Measurements from ENCODE around the gene FCN2.

Gene FCN2

GRCh38 chr9:134880484-134881312, at the start of gene FCN2:
TSS of gene FCN2 (plus strand) at chr9:134880810. CDS start at chr9:134880822, 12 bp downstream.
- H3K9ac ChIP-seq (ENCODE audit: low read length in 5 of 5), result no peak within 1 kb of the TSS

GRCh38 chr9:134830926-134831720, 49.5 kb upstream of the FCN2 start:
- no peak overlapping the region for H3K4me3 ChIP-seq (ENCODE audit: low read depth in 1 of 5, low read length in 5 of 5)
- H3K27ac ChIP-seq (ENCODE audit: low read depth, low read length), result no peak overlapping the region
- peaks cover 0 to 81% (median 57%) of the 10 kb centered on the region in 5 donors for H3K36me3 ChIP-seq (ENCODE audit: control insufficient read depth in 5 of 5, insufficient read depth in 5 of 5, low read length in 5 of 5)
- peaks cover 0 to 11% (median 5%) of the 10 kb centered on the region in 5 donors for H3K4me1 ChIP-seq (ENCODE audit: control insufficient read depth in 5 of 5, insufficient read depth in 5 of 5, low read length in 5 of 5)
- H3K9ac ChIP-seq (ENCODE audit: low read length in 5 of 5), result no peak overlapping the region
- no peaks in the 10 kb centered on the region for H3K9me3 ChIP-seq (ENCODE audit: control insufficient read depth in 5 of 5, low read length in 5 of 5)
- H3K27me3 ChIP-seq (ENCODE audit: control insufficient read depth in 5 of 5, insufficient read depth in 4 of 5, low read length in 5 of 5), result no peaks in the 10 kb centered on the region

More at GRCh38 chr9:134880484-134881312, at the start of gene FCN2:
- Histone ChIP-seq H3K9me3 (ENCODE audit: control insufficient read depth in 5 of 5, low read length in 5 of 5) (no peaks in the 10 kb centered on the region), H3K27me3 (ENCODE audit: control insufficient read depth in 5 of 5, insufficient read depth in 4 of 5, low read length in 5 of 5) (peaks cover 0 to 2% (median 0%) of the 10 kb centered on the region in 5 donors), H3K4me1 (ENCODE audit: control insufficient read depth in 5 of 5, insufficient read depth in 5 of 5, low read length in 5 of 5) (peaks cover 0 to 8% (median 0%) of the 10 kb centered on the region in 5 donors), H3K4me3 (ENCODE audit: low read depth in 1 of 5, low read length in 5 of 5) (no peak within 1 kb of the TSS), H3K36me3 (ENCODE audit: control insufficient read depth in 5 of 5, insufficient read depth in 5 of 5, low read length in 5 of 5) (no peaks in the 10 kb centered on the region), H3K27ac (ENCODE audit: low read depth, low read length) (no peak within 1 kb of the TSS)

- H3K9ac ChIP-seq (ENCODE audit: low read length in 5 of 5), result no peak overlapping the region
- peaks cover 0 to 83% (median 66%) of the 10 kb centered on the region in 5 donors for H3K36me3 ChIP-seq (ENCODE audit: control insufficient read depth in 5 of 5, insufficient read depth in 5 of 5, low read length in 5 of 5)
- H3K9me3 ChIP-seq (ENCODE audit: control insufficient read depth in 5 of 5, low read length in 5 of 5), result no peaks in the 10 kb centered on the region
- H3K27ac ChIP-seq (ENCODE audit: low read depth, low read length), result no peak overlapping the region
- H3K27me3 ChIP-seq (ENCODE audit: control insufficient read depth in 5 of 5, insufficient read depth in 4 of 5, low read length in 5 of 5), result no peaks in the 10 kb centered on the region
- H3K4me3 ChIP-seq (ENCODE audit: low read depth in 1 of 5, low read length in 5 of 5), result no peak overlapping the region
- H3K4me1 ChIP-seq (ENCODE audit: control insufficient read depth in 5 of 5, insufficient read depth in 5 of 5, low read length in 5 of 5), result peaks cover 0 to 11% (median 5%) of the 10 kb centered on the region in 5 donors
Measured at GRCh38 chr9:134832471-134832870, 48.1 kb upstream of the FCN2 start.

- Histone ChIP-seq H3K4me3 (ENCODE audit: low read depth in 1 of 5, low read length in 5 of 5) (no peak overlapping the region), H3K9ac (ENCODE audit: low read length in 5 of 5) (no peak overlapping the region), H3K4me1 (ENCODE audit: control insufficient read depth in 5 of 5, insufficient read depth in 5 of 5, low read length in 5 of 5) (peaks cover 0 to 11% (median 5%) of the 10 kb centered on the region in 5 donors), H3K27me3 (ENCODE audit: control insufficient read depth in 5 of 5, insufficient read depth in 4 of 5, low read length in 5 of 5) (no peaks in the 10 kb centered on the region), H3K9me3 (ENCODE audit: control insufficient read depth in 5 of 5, low read length in 5 of 5) (no peaks in the 10 kb centered on the region), H3K36me3 (ENCODE audit: control insufficient read depth in 5 of 5, insufficient read depth in 5 of 5, low read length in 5 of 5) (peaks cover 0 to 83% (median 66%) of the 10 kb centered on the region in 5 donors), H3K27ac (ENCODE audit: low read depth, low read length) (no peak overlapping the region)
Measured at GRCh38 chr9:134833294-134833880, 47.2 kb upstream of the FCN2 start.

GRCh38 chr9:134834217-134834956, 46.2 kb upstream of the FCN2 start:
- Histone ChIP-seq H3K4me1 (ENCODE audit: control insufficient read depth in 5 of 5, insufficient read depth in 5 of 5, low read length in 5 of 5) (peaks cover 0 to 11% (median 5%) of the 10 kb centered on the region in 5 donors), H3K27ac (ENCODE audit: low read depth, low read length) (no peak overlapping the region), H3K27me3 (ENCODE audit: control insufficient read depth in 5 of 5, insufficient read depth in 4 of 5, low read length in 5 of 5) (no peaks in the 10 kb centered on the region), H3K9ac (ENCODE audit: low read length in 5 of 5) (no peak overlapping the region), H3K4me3 (ENCODE audit: low read depth in 1 of 5, low read length in 5 of 5) (no peak overlapping the region), H3K36me3 (ENCODE audit: control insufficient read depth in 5 of 5, insufficient read depth in 5 of 5, low read length in 5 of 5) (peaks cover 0 to 84% (median 64%) of the 10 kb centered on the region in 5 donors), H3K9me3 (ENCODE audit: control insufficient read depth in 5 of 5, low read length in 5 of 5) (no peaks in the 10 kb centered on the region)

- H3K36me3 ChIP-seq (ENCODE audit: control insufficient read depth in 5 of 5, insufficient read depth in 5 of 5, low read length in 5 of 5), result peaks cover 0 to 84% (median 58%) of the 10 kb centered on the region in 5 donors
- H3K9ac ChIP-seq (ENCODE audit: low read length in 5 of 5), result no peak overlapping the region
- H3K27me3 ChIP-seq (ENCODE audit: control insufficient read depth in 5 of 5, insufficient read depth in 4 of 5, low read length in 5 of 5), result no peaks in the 10 kb centered on the region
- no peaks in the 10 kb centered on the region for H3K9me3 ChIP-seq (ENCODE audit: control insufficient read depth in 5 of 5, low read length in 5 of 5)
- no peak overlapping the region for H3K27ac ChIP-seq (ENCODE audit: low read depth, low read length)
- peaks cover 0 to 11% (median 5%) of the 10 kb centered on the region in 5 donors for H3K4me1 ChIP-seq (ENCODE audit: control insufficient read depth in 5 of 5, insufficient read depth in 5 of 5, low read length in 5 of 5)
- H3K4me3 ChIP-seq (ENCODE audit: low read depth in 1 of 5, low read length in 5 of 5), result no peak overlapping the region
Measured at GRCh38 chr9:134834957-134835419, 45.6 kb upstream of the FCN2 start.

- H3K27ac ChIP-seq (ENCODE audit: low read depth, low read length), result no peak overlapping the region
- no peak overlapping the region for H3K9ac ChIP-seq (ENCODE audit: low read length in 5 of 5)
- H3K36me3 ChIP-seq (ENCODE audit: control insufficient read depth in 5 of 5, insufficient read depth in 5 of 5, low read length in 5 of 5), result peaks cover 0 to 84% (median 56%) of the 10 kb centered on the region in 5 donors
- no peaks in the 10 kb centered on the region for H3K27me3 ChIP-seq (ENCODE audit: control insufficient read depth in 5 of 5, insufficient read depth in 4 of 5, low read length in 5 of 5)
- H3K4me1 ChIP-seq (ENCODE audit: control insufficient read depth in 5 of 5, insufficient read depth in 5 of 5, low read length in 5 of 5), result peaks cover 0 to 11% (median 5%) of the 10 kb centered on the region in 5 donors
- H3K9me3 ChIP-seq (ENCODE audit: control insufficient read depth in 5 of 5, low read length in 5 of 5), result no peaks in the 10 kb centered on the region
- H3K4me3 ChIP-seq (ENCODE audit: low read depth in 1 of 5, low read length in 5 of 5), result no peak overlapping the region
Measured at GRCh38 chr9:134835448-134835847, 45.2 kb upstream of the FCN2 start.

- Histone ChIP-seq H3K27me3 (ENCODE audit: control insufficient read depth in 5 of 5, insufficient read depth in 4 of 5, low read length in 5 of 5) (no peaks in the 10 kb centered on the region), H3K9ac (ENCODE audit: low read length in 5 of 5) (no peak overlapping the region), H3K36me3 (ENCODE audit: control insufficient read depth in 5 of 5, insufficient read depth in 5 of 5, low read length in 5 of 5) (peaks cover 0 to 81% (median 53%) of the 10 kb centered on the region in 5 donors)
Measured at GRCh38 chr9:134835987-134836386, 44.6 kb upstream of the FCN2 start.

GRCh38 chr9:134836406-134836970, 44.1 kb upstream of the FCN2 start:
- Histone ChIP-seq H3K36me3 (ENCODE audit: control insufficient read depth in 5 of 5, insufficient read depth in 5 of 5, low read length in 5 of 5) (peaks cover 0 to 81% (median 53%) of the 10 kb centered on the region in 5 donors), H3K4me3 (ENCODE audit: low read depth in 1 of 5, low read length in 5 of 5) (no peak overlapping the region), H3K27ac (ENCODE audit: low read depth, low read length) (no peak overlapping the region), H3K27me3 (ENCODE audit: control insufficient read depth in 5 of 5, insufficient read depth in 4 of 5, low read length in 5 of 5) (no peaks in the 10 kb centered on the region), H3K4me1 (ENCODE audit: control insufficient read depth in 5 of 5, insufficient read depth in 5 of 5, low read length in 5 of 5) (peaks cover 0 to 11% (median 5%) of the 10 kb centered on the region in 5 donors), H3K9me3 (ENCODE audit: control insufficient read depth in 5 of 5, low read length in 5 of 5) (no peaks in the 10 kb centered on the region), H3K9ac (ENCODE audit: low read length in 5 of 5) (no peak overlapping the region)

More at GRCh38 chr9:134835987-134836386, 44.6 kb upstream of the FCN2 start:
- peaks cover 0 to 11% (median 5%) of the 10 kb centered on the region in 5 donors for H3K4me1 ChIP-seq (ENCODE audit: control insufficient read depth in 5 of 5, insufficient read depth in 5 of 5, low read length in 5 of 5)
- H3K27ac ChIP-seq (ENCODE audit: low read depth, low read length), result no peak overlapping the region
- H3K4me3 ChIP-seq (ENCODE audit: low read depth in 1 of 5, low read length in 5 of 5), result no peak overlapping the region
- H3K9me3 ChIP-seq (ENCODE audit: control insufficient read depth in 5 of 5, low read length in 5 of 5), result no peaks in the 10 kb centered on the region
